NCI-H2196 treated with DMSO at 0.1 percent for 48 hours (cell line): ENCODE data around the gene NR6A1.
"Not testable (repeated sequence)": the region's sequence is repeated elsewhere in the genome, so short reads cannot be mapped to it uniquely, and the experiment has no call there.

ENCODE experiments used
- DNase-seq: peaks from one replicate; lab custom pipeline; 2025; ENCODE audit not compliant: unreplicated experiment; lab: John Stamatoyannopoulos, UW

The NR6A1 gene

DNA sequence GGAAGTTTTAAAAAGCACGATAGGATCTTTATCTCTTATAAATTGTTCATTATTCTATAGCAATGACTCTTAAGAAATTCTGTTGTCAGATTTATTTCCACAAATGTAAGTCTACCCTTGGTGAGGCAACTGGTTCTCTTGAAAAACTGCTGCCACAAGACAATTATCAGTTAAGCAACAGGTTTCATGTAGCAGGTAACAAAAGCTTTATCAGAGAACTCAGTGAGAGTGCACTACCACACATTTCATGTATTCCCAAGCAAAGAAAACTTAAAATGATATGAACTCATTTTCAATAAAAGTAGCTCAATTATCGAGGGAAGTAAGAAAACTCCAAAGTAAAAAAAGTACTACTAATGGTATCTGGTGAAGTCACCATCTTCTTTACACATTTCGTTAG, 9.4 kb downstream of the NR6A1 start:
- no peak for DNase-seq

GRCh38 chr9:124761196-124761595, 9.9 kb downstream of the NR6A1 start:
- no peak for DNase-seq

DNA sequence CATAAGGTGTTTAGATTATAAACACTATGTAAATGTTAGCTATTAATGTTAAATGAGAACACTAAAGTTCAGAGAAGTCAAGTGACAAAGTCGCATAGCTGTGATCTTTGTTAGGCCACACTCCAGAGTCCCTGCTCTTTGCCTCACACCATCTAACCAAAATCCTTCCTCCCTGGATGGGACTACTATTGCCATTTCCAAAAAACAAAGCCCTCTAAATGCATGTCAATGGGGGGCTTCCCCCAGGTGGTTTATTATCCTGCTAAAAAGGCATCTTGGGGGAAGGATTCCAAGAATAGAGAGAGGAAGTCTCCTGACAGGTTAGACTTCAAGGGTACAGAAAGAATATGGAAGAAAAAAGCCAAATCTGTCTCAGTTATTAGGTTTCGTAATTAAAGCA, 10.4 kb downstream of the NR6A1 start:
- DNase-seq, result no peak

DNA sequence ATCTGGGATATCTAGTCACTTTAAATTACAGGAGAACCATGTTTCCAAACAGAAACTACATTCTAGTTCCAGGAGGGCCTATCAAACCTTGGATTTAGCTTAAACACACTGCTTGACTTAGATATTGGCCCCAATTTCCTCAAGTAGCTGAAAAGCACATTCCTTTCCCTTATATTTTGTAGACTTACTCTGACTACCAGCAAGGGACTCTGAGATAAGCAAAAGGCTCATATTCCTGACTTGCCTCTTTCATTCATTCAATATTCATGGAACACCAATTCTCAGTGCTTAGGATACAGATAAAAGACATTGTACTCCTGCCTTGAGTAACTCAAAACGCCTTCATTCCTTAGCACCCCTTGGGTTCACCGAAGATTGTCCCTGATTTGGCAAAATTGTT, 11.8 kb downstream of the NR6A1 start:
- no peak for DNase-seq

DNA sequence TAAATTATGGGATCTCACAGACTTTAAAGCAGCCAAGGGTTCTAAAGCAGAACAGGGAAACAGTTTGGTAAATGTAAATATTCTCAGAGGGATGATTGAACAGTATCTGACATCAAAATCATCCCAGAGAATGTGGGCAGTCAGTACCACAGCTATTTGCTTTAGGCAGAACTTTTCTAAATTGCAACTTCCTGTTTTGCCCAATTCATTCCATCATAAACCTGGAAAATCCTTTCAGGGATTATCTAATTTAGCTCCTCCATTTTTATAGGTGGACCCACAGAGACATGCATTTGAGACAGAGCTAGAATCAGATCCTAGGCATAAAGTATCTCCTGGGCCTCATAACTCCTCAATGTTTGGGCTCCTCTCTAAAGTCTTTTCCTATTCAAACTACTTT, 12.4 kb downstream of the NR6A1 start:
- no peak for DNase-seq

DNA sequence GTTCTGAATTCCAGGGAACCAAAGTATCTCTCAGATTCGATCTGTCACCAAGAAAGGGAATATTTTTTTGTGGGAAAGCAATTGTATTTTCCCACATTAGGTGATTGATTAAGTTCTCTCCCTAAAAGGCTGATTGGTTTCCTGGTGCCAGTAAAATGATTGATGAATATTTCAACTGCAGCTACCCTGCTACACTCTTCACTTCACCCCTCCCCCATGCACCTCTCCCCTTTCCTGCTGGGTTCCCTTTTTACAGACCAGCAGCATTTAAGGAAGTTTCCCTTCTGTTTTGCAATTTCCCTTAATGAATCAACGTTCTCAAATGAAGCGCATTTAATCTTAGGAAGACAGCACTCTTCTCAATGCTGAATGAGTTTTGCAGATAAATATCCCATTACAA, 13.1 kb downstream of the NR6A1 start:
- DNase-seq, result no peak

DNA sequence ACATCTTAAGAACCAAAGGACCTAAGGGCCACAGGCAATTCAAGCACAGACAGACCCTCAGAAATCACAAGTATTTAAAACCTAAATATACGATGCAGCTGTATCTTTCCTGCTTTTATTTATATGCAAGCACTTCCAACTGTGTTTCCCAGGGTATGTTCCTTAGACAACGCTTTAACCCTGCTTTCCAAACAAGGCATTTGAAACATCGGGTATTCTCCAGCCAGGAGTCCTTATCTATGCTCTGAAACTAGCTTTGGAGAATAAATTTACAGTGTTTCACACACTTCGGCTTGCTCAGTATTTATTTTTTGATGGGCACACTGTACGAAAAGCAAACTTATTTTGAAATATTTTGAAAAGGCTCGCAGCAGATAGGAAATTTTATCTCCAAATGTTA, 13.5 kb downstream of the NR6A1 start:
- DNase-seq, result no peak

DNA sequence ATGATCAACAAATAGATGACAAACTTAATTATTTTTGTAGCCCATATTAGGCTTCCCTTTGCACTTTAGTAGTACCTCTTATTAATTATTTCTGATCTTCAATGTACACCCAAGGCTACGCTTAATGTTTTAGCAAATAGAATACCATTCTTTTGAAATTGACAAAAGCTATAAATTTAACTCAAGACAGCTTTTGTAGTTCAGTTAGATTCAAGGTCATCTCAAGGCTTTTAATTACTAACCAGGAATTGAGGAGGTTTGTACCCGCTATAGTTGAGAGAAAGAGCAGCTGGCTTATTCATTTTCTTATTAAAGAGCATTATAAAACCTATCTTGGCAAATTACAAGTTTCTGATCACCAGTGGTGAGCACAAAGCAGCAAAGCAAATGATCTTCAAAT, 15.1 kb downstream of the NR6A1 start:
- DNase-seq, result no peak

- DNase-seq, result no peak
Observed at GRCh38 chr9:124755061-124755460, 16.1 kb downstream of the NR6A1 start.

DNA sequence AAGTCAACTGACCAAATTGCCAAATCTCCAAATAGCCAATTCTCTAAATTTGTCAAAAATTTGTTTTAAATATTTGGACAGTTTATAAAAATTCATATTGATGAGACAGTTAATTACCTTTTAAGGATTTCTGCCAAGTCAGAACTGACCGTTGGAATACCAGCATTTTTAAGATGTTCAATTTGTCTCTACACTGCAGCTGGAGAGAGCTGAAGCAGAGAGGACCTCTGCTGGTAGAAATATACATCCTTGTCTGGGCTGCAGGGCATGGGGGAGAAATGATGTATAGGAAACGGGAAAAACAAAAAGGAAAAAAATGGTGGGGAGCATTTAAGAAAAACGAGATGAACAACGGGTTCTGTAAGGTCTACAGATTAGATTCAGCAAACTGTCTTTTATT, 16.8 kb downstream of the NR6A1 start:
- no peak for DNase-seq

DNA sequence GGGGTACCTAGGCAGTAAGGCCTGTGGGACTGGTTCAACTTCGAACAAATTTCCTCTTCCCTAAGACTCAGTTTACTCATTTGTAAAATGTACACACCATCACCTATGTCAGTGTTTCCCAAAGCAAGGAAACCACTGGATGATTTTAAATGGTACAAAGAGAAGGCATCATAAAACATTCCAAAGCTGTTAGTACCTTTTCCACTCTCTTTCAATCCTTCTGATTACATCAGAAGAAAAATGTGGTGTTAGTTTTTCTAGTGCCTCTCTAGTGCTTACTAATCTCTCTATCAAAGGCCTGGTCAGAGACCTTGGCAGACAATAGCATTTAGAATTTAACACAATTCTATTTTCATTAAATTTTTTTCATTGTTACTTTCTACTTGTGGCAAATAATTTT, 18.1 kb downstream of the NR6A1 start:
- DNase-seq, result no peak

DNA sequence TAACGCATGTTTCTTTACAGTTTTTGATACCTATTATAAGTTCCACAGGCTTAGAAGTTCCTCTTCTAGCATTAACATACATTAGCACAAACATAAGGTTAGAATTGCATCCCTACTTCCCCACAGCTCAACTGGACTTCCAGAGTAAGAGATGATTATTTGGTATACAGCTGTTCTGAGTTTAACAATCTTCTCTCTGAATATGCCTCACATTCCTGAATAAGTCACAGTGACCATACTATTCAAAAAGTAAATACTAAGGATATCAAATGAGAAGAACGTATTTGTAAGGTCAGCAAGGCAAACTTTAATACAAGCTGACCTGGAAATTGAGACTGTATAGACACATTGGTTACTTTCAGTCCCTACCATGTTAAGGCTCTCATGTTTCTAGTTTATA, 21.3 kb downstream of the NR6A1 start:
- no peak for DNase-seq

GRCh38 chr9:124749284-124749683, 21.8 kb downstream of the NR6A1 start:
- no peak for DNase-seq

DNA sequence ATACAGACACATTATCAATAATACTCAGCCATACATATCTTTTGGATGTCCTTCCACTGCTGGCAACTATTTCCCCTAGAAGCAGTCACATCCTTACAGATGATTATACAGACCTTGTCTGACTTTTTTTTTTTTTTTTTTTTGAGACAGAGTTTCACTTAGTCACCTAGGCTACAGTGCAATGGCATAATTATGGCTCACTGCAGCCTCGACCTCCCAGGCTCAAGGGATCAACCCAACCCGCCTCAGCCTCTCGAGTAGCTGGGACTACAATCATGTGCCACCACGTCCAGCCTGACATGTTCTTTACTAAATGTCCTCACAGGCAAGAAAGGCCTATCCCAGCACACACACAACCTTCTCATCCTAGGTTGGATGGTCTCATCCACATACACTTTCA, 24.0 kb downstream of the NR6A1 start:
- DNase-seq, result no peak

DNA sequence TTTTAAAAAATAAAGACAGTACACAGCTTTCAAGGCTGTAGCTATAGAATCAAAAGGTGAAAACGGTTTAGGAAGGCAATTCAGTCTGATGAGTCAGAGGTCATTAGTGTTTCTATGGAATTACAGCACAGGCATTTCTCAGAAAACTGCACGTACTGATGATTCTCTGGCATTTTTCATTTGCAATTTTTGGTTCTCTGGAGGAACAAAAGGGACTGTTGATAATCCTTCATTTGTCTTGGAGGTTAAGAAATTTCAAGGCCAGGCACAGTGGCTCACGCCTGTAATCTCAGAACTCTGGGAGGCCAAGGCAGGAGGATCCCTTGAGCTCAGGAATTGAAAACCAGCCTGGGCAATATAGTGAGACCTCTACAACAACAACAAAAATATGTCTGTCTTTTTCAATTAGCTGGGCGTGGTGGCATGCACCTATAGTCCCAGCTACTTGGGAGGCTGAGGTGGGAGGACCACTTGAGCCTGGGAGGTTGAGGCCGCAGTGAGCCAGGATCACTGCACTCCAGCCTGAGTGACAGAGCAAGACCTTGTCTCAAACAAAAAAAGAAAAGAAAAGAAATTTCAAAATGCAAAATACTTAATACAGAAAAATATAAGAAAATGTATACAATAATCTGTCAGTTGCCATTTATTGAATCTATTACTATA, 27.3 kb downstream of the NR6A1 start:
- DNase-seq, result no peak

- DNase-seq, result no peak
Observed at GRCh38 chr9:124742940-124743339, 28.2 kb downstream of the NR6A1 start.

GRCh38 chr9:124741662-124742061, 29.4 kb downstream of the NR6A1 start:
- DNase-seq, result no peak

DNA sequence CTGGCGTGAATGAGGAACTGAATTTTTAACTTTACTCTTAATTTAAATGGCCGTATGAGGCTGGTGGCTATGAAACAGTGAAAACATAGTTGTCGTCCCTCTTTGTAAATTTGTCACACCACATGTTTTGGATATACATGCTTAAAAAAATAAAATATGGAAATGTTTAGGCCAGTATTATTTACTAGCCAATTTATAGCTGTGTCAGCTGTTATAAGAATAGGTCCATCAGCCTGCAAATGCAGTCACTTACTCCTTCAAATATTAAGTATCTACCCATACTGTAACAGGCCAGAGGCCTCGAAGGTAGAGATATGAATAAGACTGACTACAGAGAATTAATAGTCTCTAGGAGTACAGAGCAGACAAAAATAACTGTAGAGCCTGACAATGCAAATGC, 30.0 kb downstream of the NR6A1 start:
- no peak for DNase-seq

- DNase-seq, result no peak
Observed at GRCh38 chr9:124739360-124739759, 31.8 kb downstream of the NR6A1 start.

- not testable (repeated sequence) for DNase-seq
Observed at GRCh38 chr9:124738075-124738474, 33.0 kb downstream of the NR6A1 start.

DNA sequence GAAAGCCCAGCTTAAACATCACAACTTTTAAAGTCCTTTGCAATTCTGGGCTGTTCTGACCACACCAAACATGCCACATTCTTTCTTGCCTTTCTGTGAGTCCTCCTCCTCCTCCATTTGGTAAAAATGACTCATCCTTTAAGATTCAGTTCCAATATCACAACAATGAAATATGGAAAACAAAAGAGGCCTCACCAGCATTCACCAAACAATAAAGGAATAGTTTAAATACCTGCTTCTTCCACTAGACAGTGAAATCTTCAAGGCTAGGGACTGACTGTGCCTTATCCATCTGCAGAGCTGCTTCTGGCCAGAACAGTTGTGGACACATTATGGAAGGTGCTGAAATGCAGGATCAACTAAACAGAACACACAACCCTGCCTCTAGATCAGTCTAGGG, 36.0 kb downstream of the NR6A1 start:
- no peak for DNase-seq

- DNase-seq, result not testable (repeated sequence)
Observed at GRCh38 chr9:124734741-124735083, 36.4 kb downstream of the NR6A1 start.

DNA sequence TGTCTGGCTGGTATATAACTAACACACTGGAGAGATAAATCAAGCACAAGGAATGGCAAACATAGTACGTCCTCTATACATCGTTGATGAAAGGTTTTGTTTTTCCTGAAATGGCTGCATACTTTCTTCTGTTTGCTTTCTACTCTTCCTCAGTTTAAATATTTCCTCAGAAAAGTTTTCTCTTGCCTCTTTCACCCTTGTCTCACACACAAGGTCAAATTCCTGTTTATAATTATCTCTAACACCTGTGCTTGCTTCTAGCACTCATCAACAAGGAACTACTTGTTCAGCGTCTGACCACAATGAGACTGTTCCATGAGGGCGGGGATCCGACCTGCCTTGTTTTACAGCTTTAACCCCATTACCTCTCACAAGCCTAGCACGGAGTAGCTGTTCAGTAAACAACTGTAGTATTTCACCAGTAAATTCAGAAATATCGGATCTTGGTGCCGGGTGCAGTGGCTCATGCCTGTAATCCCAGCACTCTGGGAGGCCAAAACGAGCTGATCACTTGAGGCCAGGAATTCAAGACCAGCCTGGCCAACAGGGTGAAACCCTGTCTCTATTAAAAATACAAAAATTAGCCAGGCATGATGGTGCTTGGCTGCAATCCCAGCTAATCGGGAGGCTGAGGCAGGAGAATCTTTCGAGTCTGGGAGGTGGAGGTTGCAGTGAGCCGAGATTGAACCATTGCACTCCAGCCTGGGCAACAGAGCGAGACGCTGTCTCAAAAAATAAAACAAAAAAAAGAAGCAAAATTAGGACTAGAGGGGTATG, 37.0 kb downstream of the NR6A1 start:
- DNase-seq, result no peak
